ENCODE results near the gene CLBA1. TPM values are rescaled to one million over a fixed set of nuclear protein-coding genes. Genes with fewer than 3 reads are reported as not detected.

The CLBA1 gene
- polyA plus RNA-seq, 1 donor: 25.0 TPM

- no peak for DNase-seq
Measured at GRCh38 chr14:105043641-105044040, 58.1 kb downstream of the CLBA1 start.

Other genes with a start within 250 kb of the CLBA1 start
- 52.3 TPM for gene SIVA1, start 232.6 kb upstream of the CLBA1 start, polyA plus RNA-seq (ENCODE audit: insufficient read length)
- 96.9 TPM for gene AKT1, start 190.0 kb upstream of the CLBA1 start, polyA plus RNA-seq (ENCODE audit: insufficient read length)
- gene ZBTB42, start 184.7 kb upstream of the CLBA1 start, polyA plus RNA-seq (ENCODE audit: insufficient read length): 3.1 TPM
- gene CEP170B, start 120.5 kb upstream of the CLBA1 start, polyA plus RNA-seq (ENCODE audit: insufficient read length): 11.7 TPM
- 2.5 TPM for gene PLD4, start 60.9 kb upstream of the CLBA1 start, polyA plus RNA-seq (ENCODE audit: insufficient read length)
- 2.2 TPM for gene AHNAK2, start 7.4 kb upstream of the CLBA1 start, polyA plus RNA-seq (ENCODE audit: insufficient read length)
- gene CDCA4, start 35.3 kb downstream of the CLBA1 start, polyA plus RNA-seq (ENCODE audit: insufficient read length): 23.0 TPM
- gene GPR132, start 79.6 kb downstream of the CLBA1 start, polyA plus RNA-seq (ENCODE audit: insufficient read length): 0.33 TPM
- gene JAG2, start 183.0 kb downstream of the CLBA1 start, polyA plus RNA-seq (ENCODE audit: insufficient read length): 7.5 TPM
- 24.3 TPM for gene NUDT14, start 195.5 kb downstream of the CLBA1 start, polyA plus RNA-seq (ENCODE audit: insufficient read length)

All from left kidney (tissue), 2 donors.